B cell (primary cell): ENCODE data around the gene CMTM3. TPM values are rescaled to one million over a fixed set of nuclear protein-coding genes. Genes with fewer than 3 reads are reported as not detected.

Experiments
- ATAC-seq: fragments of 200-7000 bp; cut with Tn5 transposase; one replicate; pipeline ENCODE4 v1.10.0; 2021; ENCODE audit warnings: low read depth, mild to moderate bottlenecking, moderate number of reproducible peaks, moderate library complexity
- CTCF ChIA-PET: fragments of 350-600 bp; sonication (Branson Sonifier 250); formaldehyde crosslinking; loops from one replicate; lab custom pipeline; 2021; ENCODE audit warnings: antibody characterized with exemption, inconsistent platforms; lab: Charles Lee
- POLR2A ChIA-PET: fragments of 350-600 bp; sonication (Branson Sonifier 250); formaldehyde crosslinking; loops from one replicate; lab custom pipeline; 2021; ENCODE audit warnings: antibody characterized with exemption; lab: Charles Lee
- DNase-seq: peaks from one replicate; pipeline ENCODE4 v3.0.0; 2013
- H2AFZ ChIP-seq: 2 replicates; pipeline ENCODE4 v1.6.1; 2012; ENCODE audit warnings: mild to moderate bottlenecking, low read depth, low read length; ENCODE audit not compliant: insufficient read depth, poor library complexity, severe bottlenecking
- H3K27ac ChIP-seq, 2 donors: 1 replicate in 1 of 2; 2 replicates in 1 of 2; pipeline ENCODE4 v1.5.1; 2012 to 2013; ENCODE audit warnings: low read length in 2 of 2, mild to moderate bottlenecking in 2 of 2, moderate library complexity in 1 of 2
- H3K27me3 ChIP-seq, 4 experiments: fragments of 200-600 bp in 1 of 4; sonication (generic) in 1 of 4; replicated peaks in 1 of 4; 1 replicate in 2 of 4; 2 replicates in 2 of 4; pipeline versions ENCODE4 v1.6.1 to v1.7.0; 2013 to 2016; ENCODE audit warnings: low read length in 3 of 4, mild to moderate bottlenecking in 2 of 4, mixed read lengths in 1 of 4, moderate library complexity in 1 of 4; ENCODE audit not compliant: insufficient read depth in 4 of 4, control insufficient read depth in 3 of 4; ENCODE audit errors: control extremely low read depth in 1 of 4
- H3K36me3 ChIP-seq, 2 experiments: replicated peaks in 1 of 2; 1 replicate in 1 of 2; 2 replicates in 1 of 2; pipeline versions ENCODE4 v1.6.1 to v1.7.1; 2013; ENCODE audit warnings: low read length in 1 of 2; ENCODE audit not compliant: insufficient read depth in 2 of 2, control insufficient read depth in 1 of 2; ENCODE audit errors: control extremely low read depth in 1 of 2, extremely low read depth in 1 of 2
- H3K4me1 ChIP-seq, 2 donors: fragments of 200-600 bp in 1 of 2; sonication (generic) in 1 of 2; 1 replicate in 1 of 2; 2 replicates in 1 of 2; pipeline versions ENCODE4 v1.5.1 to v1.6.1; 2013 to 2017; ENCODE audit warnings: low read length in 2 of 2; ENCODE audit not compliant: control insufficient read depth in 2 of 2, insufficient read depth in 2 of 2
- H3K4me2 ChIP-seq: replicated peaks from 2 replicates; pipeline ENCODE3; 2012; ENCODE audit warnings: mild to moderate bottlenecking, low read depth, low read length; ENCODE audit not compliant: poor library complexity, severe bottlenecking
- H3K4me3 ChIP-seq, 5 experiments: fragments of 200-600 bp in 1 of 5; sonication (generic) in 1 of 5; 1 replicate in 3 of 5; 2 replicates in 2 of 5; pipeline versions ENCODE4 v1.5.1 to v1.7.0; 2011 to 2016; ENCODE audit warnings: low read length in 4 of 5, mild to moderate bottlenecking in 4 of 5, low read depth in 2 of 5, control low read depth in 1 of 5, moderate library complexity in 1 of 5; ENCODE audit not compliant: insufficient read depth in 1 of 5; ENCODE audit errors: control extremely low read depth in 1 of 5, extremely low read depth in 1 of 5
- H3K79me2 ChIP-seq: fragments of 200-600 bp; sonication (generic); one replicate; pipeline ENCODE4 v1.6.0; 2016; ENCODE audit warnings: low read length; ENCODE audit not compliant: control insufficient read depth, insufficient read depth
- H3K9ac ChIP-seq: fragments of 200-600 bp; sonication (generic); 2 replicates; pipeline ENCODE4 v1.6.1; 2017; ENCODE audit warnings: mild to moderate bottlenecking, low read length, moderate library complexity
- H3K9me3 ChIP-seq, 3 donors: one replicate each; pipeline versions ENCODE4 v1.6.1 to v1.7.1; 2013; ENCODE audit warnings: low read length in 2 of 3; ENCODE audit not compliant: control insufficient read depth in 2 of 3, insufficient read depth in 1 of 3; ENCODE audit errors: control extremely low read depth in 1 of 3
- H4K20me1 ChIP-seq: 2 replicates; pipeline ENCODE4 v1.6.0; 2012; ENCODE audit warnings: mild to moderate bottlenecking, low read length; ENCODE audit not compliant: insufficient read depth, control insufficient read depth, poor library complexity, severe bottlenecking
- H3K27ac Mint-ChIP-seq: one replicate; pipeline ENCODE4 v1.8.0; 2021; ENCODE audit warnings: mixed read lengths
- H3K27me3 Mint-ChIP-seq: one replicate; pipeline ENCODE4 v1.8.0; 2021; ENCODE audit warnings: mixed read lengths
- H3K4me1 Mint-ChIP-seq: one replicate; pipeline ENCODE4 v1.8.0; 2021; ENCODE audit warnings: mixed read lengths
- H3K4me3 Mint-ChIP-seq: one replicate; pipeline ENCODE4 v1.8.0; 2021; ENCODE audit warnings: mixed read lengths
- H3K9me3 Mint-ChIP-seq: one replicate; pipeline ENCODE4 v1.8.0; 2022; ENCODE audit warnings: mixed read lengths; ENCODE audit not compliant: insufficient read depth
- CTCF ChIP-seq: fragments of 200-600 bp; IDR thresholded peaks from one replicate; pipeline ENCODE4 v1.8.0; 2022; ENCODE audit warnings: antibody characterized with exemption, mild to moderate bottlenecking
- EZH2 ChIP-seq: IDR thresholded peaks from 2 replicates; pipeline ENCODE4 v1.6.1; 2012; ENCODE audit warnings: borderline replicate concordance, low read depth, mild to moderate bottlenecking, moderate library complexity, low read length; ENCODE audit not compliant: insufficient read depth, poor library complexity, severe bottlenecking
- WGBS: methylation state at CpG from one replicate; pipeline ENCODE4 v1.1.5; 2013; ENCODE audit warnings: missing lambda C conversion rate; ENCODE audit not compliant: insufficient coverage; 5-methylcytosine and 5-hydroxymethylcytosine counted together
- intact Hi-C: fragments of 100-400 bp; cut with micrococcal nuclease; formaldehyde crosslinking; loops from one replicate; pipeline ENCODE4 v1.10.0; 2022
- polyA plus RNA-seq: library from polyadenylated mRNA; depleted of rRNA; stranded (reverse); fragments of >200 nt; gene quantifications from 2 replicates; pipeline ENCODE4 v1.2.3, GENCODE V29; 2012
- total RNA-seq, 2 donors: library from RNA; stranded (reverse); fragments of 120-200 nt in 1 of 2; gene quantifications; 1 replicate in 1 of 2; 2 replicates in 1 of 2; pipeline versions ENCODE4 v1.2.3 to v1.2.4, GENCODE V29; 2013 to 2022

Gene CMTM3
- total and polyA plus RNA-seq, 2 donors (not counting 1 experiment from before 2014, with no cell fraction given): 7.5 to 8.7 TPM

- Histone ChIP-seq H3K27me3 (peaks cover 0 to 10% (median 6%) of the 10 kb centered on the region in 4 experiments), H3K4me3 (no peak overlapping the region), H4K20me1 (no peaks in the 10 kb centered on the region), H2AFZ (no peak overlapping the region), H3K9ac (no peak overlapping the region), H3K4me1 (no peaks in the 10 kb centered on the region), H3K36me3 (no peaks in the 10 kb centered on the region), H3K79me2 (no peaks in the 10 kb centered on the region), H3K4me2 (no peak overlapping the region), H3K9me3 (no peaks in the 10 kb centered on the region), H3K27ac (no peak overlapping the region)
- no peak overlapping the region for H3K4me3 Mint-ChIP-seq
- no peaks in the 10 kb centered on the region for H3K9me3 Mint-ChIP-seq
- peaks cover 36% of the 10 kb centered on the region for H3K27me3 Mint-ChIP-seq
- DNase-seq (no peak), ATAC-seq (no peak)
- WGBS: 13% methylated on average over 6 of the region's 9 CpGs
- POLR2A ChIA-PET: no interaction called here
- CTCF ChIA-PET: interaction anchor here (0.6 to 4.0 kb wide), 3 partner anchors 8 to 184 kb away, joined by 3 to 22 read pairs (median 4); no protein-coding TSS in a partner anchor
- H3K4me1 Mint-ChIP-seq: no peaks in the 10 kb centered on the region
- TF ChIP-seq EZH2: no peak
- no peak for TF ChIP-seq CTCF
- H3K27ac Mint-ChIP-seq: no peak overlapping the region
- intact Hi-C loops: no loop called here
Measured at GRCh38 chr16:66660422-66661209, 56.1 kb downstream of the CMTM3 start.

- no peak overlapping the region for H3K4me2 ChIP-seq
- DNase-seq (no peak), ATAC-seq (no peak)
- Mint-ChIP-seq H3K9me3 (no peaks in the 10 kb centered on the region), H3K27ac (no peak overlapping the region), H3K4me1 (no peaks in the 10 kb centered on the region), H3K4me3 (no peak overlapping the region), H3K27me3 (peaks cover 35% of the 10 kb centered on the region)
- TF ChIP-seq EZH2 (no peak), CTCF (no peak)
- no peak overlapping the region for H3K9ac ChIP-seq
- intact Hi-C loops: no loop called here
- 86% methylated on average over 2 of the region's 4 CpGs for WGBS
- H3K4me1 ChIP-seq: no peaks in the 10 kb centered on the region
- CTCF ChIA-PET: interaction anchor here (0.6 to 4.0 kb wide), 4 partner anchors 8 to 206 kb away, joined by 3 to 22 read pairs (median 4); no protein-coding TSS in a partner anchor
- H4K20me1 ChIP-seq: no peaks in the 10 kb centered on the region
- no peaks in the 10 kb centered on the region for H3K79me2 ChIP-seq
- no peak overlapping the region for H2AFZ ChIP-seq
- H3K27me3 ChIP-seq: peaks cover 0 to 7% (median 5%) of the 10 kb centered on the region in 4 experiments
- no peaks in the 10 kb centered on the region for H3K9me3 ChIP-seq
- POLR2A ChIA-PET: no interaction called here
- H3K4me3 ChIP-seq: no peak overlapping the region
- H3K27ac ChIP-seq: no peak overlapping the region
- no peaks in the 10 kb centered on the region for H3K36me3 ChIP-seq
Measured at GRCh38 chr16:66661210-66661560, 56.7 kb downstream of the CMTM3 start.
